Stimulated activated naive CD4-positive, alpha-beta T cell treated with Interleukin-2 at 50 U/mL for 16 hours (primary cell): ENCODE measurements around the gene FBXL2.
"Not testable (repeated sequence)": the region's sequence is repeated elsewhere in the genome, so short reads cannot be mapped to it uniquely, and the experiment has no call there.

Experiments used
- DNase-seq: peaks from one replicate; lab custom pipeline; 2025; lab: John Stamatoyannopoulos, UW

FBXL2 gene

GRCh38 chr3:33388374-33389100 lies 111.3 kb downstream of the FBXL2 start:
- no peak for DNase-seq

GRCh38 chr3:33389908-33390307 lies 112.7 kb downstream of the FBXL2 start:
- no peak for DNase-seq

GRCh38 chr3:33391255-33391995 lies 114.2 kb downstream of the FBXL2 start:
- no peak for DNase-seq

- DNase-seq: no peak
These were observed 114.9 kb downstream of the FBXL2 start for GRCh38 chr3:33392144-33392543.

- no peak for DNase-seq
These were observed 115.5 kb downstream of the FBXL2 start for GRCh38 chr3:33392703-33393125.

- no peak for DNase-seq
These were observed 117.3 kb downstream of the FBXL2 start for GRCh38 chr3:33394403-33395054.

- no peak for DNase-seq
These were observed 118.7 kb downstream of the FBXL2 start for GRCh38 chr3:33395900-33396299.

- no peak for DNase-seq
These were observed 121.2 kb downstream of the FBXL2 start for GRCh38 chr3:33398410-33398809.

GRCh38 chr3:33401781-33402180 lies 124.5 kb downstream of the FBXL2 start:
- DNase-seq: no peak

- no peak for DNase-seq
These were observed 125.7 kb downstream of the FBXL2 start for GRCh38 chr3:33402936-33403335.

- DNase-seq: no peak
These were observed 126.5 kb downstream of the FBXL2 start for GRCh38 chr3:33403756-33404155.

GRCh38 chr3:33410816-33411215 lies 133.6 kb downstream of the FBXL2 start:
- DNase-seq: not testable (repeated sequence)

- peak; percentile 19 for DNase-seq
These were observed 139.9 kb downstream of the FBXL2 start for GRCh38 chr3:33417066-33417673.

GRCh38 chr3:33419948-33420347 lies 142.7 kb downstream of the FBXL2 start:
- no peak for DNase-seq

GRCh38 chr3:33420966-33421365 lies 143.7 kb downstream of the FBXL2 start:
- no peak for DNase-seq

GRCh38 chr3:33424606-33425452 lies 147.6 kb downstream of the FBXL2 start:
- no peak for DNase-seq

GRCh38 chr3:33425453-33425852 lies 148.2 kb downstream of the FBXL2 start:
- no peak for DNase-seq

GRCh38 chr3:33426068-33426467 lies 148.8 kb downstream of the FBXL2 start:
- DNase-seq: no peak

- DNase-seq: no peak
These were observed 149.5 kb downstream of the FBXL2 start for GRCh38 chr3:33426630-33427317.

GRCh38 chr3:33428734-33429133 lies 151.5 kb downstream of the FBXL2 start:
- no peak for DNase-seq

GRCh38 chr3:33429306-33429705 lies 152.1 kb downstream of the FBXL2 start:
- not testable (repeated sequence) for DNase-seq
